Measurements from ENCODE around the gene ADH1A.
"Not testable (repeated sequence)": the region's sequence is repeated elsewhere in the genome, so short reads cannot be mapped to it uniquely, and the experiment has no call there.

Gene ADH1A

DNA sequence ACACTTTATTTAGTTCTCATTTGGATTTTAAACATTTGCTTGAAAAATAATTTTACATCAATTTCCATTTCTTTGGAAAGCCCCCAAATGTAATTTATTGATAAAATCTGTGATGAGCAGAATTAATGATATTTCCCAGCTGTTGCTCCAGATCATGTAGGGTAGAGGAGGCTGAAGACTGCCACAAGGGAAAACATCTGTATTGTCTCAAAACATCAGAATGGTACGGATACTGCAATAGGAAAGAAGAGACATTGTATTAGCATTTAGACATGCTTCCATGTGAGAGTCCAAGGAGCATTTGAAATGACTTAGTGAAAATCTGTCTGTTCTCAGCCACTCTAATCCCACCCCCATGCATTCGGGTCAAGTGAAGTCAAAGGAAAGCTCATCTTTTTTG is 14.4 kb downstream of the ADH1A start:
- DNase-seq: no peak

DNA sequence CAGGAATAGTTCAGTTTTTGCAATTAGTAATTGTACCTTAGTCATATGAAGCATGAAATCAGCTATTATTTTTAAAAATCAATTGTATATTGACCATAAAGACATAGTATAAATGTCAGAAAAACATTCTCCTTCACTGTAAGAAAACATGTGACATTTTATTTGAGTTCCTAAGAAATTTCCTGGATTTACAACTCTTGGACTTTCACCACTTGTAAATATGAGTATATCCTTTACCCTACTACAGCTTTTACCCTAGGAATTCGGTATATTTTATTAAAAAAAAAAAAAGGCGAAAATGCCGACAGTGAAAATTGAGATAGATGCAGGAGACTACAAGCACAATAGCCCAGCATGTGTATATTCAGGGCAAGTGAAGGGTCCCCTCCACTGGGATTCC is 14.9 kb downstream of the ADH1A start:
- no peak for DNase-seq

DNA sequence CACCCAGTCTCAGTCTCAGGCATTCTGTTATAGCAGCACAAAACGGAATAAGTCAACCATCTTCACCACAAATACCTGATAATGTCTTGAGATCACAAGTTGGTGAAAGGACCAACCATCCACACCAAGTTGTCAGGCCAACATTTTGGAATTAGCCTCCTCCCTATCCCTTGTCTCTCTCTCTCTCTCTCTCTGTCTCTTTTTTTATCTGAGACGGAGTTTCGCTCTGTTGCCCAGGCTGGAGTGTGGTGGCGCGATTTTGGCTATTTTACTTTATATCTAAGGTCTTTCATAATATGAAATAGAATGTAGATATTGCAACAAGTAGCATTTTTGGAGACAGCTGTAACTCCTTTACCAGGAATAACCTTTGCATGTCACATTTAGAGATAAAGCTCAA is 15.7 kb downstream of the ADH1A start:
- no peak for DNase-seq

DNA sequence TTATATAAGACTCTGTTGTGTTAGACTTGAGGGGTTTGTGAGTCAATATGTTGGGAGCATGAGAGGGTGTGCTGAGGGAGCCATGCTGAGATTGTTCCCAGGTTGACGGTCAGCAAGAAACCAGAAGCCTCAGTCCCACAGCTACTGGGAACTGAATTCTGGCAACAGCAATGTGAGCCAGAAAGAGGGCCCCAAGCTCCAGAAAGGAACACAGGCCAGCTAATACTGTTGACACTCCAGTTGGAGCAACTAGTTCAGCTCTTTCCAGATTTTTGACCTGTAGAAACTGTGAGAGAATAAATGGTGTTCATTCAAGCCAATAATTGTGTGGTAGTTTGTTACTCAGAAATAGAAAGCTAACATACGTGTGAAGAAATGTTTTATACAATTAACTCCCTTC is 17.1 kb downstream of the ADH1A start:
- no peak for DNase-seq

DNA sequence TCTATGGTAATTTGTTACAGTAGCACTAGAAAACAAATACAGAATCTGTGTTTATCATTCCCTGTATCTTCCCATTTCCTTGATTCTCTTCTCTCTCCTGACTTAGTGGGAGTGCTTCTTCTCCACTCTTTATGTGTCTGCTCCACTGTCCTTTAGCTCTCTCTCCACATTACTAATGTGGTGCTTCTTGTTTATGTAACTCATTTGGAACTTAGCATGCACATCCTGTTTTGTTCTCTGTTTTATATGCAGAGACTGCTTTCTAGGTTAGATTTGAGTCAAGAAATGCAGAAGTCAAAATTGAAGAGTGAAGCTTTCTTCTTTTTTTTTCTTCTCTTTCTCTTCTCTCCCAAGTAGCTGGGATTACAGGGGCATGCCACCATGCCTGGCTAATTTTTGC is 25.9 kb downstream of the ADH1A start:
- no peak for DNase-seq

DNA sequence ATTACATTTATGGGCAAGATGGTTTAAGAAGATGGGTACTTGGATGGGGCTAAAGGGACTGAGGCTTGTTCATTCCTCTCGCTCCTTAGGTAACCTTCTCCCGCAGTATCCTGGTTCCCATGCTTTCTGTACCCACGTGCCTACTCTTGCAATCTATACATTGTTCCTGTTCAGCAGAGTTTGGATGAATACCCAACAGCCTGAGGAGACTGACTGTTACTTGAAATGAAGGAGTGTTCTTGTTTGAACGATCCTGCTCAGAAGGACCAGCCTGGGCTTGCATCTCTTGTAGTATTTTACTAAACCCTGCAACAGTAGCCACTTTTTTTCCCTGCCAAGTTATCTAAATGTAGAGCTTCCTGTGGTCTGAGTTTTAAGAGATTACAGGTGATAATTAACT is 38.0 kb downstream of the ADH1A start:
- no peak for DNase-seq

DNA sequence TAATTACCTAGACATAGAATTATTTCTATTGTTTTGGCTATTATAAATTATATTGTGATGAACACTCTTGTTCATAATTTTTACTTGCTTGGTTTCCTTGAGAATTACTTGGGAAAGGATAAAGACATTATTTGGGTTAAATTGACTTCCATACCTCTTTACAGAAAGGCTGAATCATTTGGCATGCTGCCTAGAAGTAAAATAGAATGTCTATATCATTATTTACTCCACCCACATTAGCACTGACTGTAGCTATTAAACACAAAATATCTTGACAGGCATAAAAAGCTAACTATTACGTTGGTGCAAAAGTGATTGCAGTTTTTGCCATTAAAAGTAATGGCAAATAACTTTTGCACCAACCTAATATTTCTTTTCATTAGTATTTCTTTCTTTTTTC is 42.1 kb downstream of the ADH1A start:
- no peak for DNase-seq

DNA sequence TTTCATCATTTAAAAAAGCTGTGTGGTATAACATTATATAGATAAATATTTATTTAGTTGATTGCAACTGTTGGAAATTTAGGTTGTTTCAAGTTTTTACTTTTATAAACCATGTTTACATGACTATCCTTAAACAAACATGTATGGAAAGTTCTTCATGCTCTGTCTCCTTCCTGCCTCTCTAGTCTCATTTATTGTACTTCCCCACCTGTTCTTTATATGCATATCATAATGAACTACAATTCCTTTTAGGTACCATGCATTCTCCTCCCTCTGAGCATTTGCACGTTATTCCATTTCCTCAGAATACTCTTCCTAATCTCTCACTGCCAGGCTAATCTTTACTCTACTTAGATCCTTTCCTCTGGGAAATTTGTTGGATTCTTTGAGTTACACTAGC is 54.8 kb downstream of the ADH1A start:
- no peak for DNase-seq

DNA sequence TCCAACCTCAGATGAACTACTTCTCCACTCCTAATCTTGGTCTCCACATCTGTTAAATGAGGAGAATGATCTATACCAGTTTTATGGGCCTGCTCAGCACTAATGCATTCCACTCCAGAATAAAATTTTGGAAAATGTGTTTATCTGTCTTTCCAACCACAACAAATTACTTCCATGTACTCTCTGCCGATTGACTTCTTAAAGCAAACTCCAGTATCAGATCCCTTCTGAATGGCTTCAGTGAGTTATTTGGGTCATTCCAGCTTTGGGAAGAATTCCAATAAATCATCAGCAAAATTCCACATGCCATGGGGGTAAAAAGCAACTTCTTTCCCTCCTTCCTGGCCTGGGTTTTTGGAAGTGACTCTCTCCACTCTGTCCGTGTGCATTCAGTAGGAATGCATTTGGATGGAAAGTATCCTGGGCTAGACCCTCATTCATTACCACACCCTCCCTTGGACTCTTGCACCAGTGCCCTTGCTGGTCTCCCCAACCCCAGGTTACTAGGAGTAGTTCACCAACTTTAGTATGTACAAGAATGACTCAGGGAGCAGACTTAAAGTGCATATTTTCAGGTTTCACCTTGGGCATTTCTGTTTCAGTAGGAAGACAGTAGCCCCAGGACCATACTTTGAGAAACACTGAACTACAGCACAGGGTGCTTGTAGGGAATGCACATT is 56.3 kb downstream of the ADH1A start:
- no peak for DNase-seq

DNA sequence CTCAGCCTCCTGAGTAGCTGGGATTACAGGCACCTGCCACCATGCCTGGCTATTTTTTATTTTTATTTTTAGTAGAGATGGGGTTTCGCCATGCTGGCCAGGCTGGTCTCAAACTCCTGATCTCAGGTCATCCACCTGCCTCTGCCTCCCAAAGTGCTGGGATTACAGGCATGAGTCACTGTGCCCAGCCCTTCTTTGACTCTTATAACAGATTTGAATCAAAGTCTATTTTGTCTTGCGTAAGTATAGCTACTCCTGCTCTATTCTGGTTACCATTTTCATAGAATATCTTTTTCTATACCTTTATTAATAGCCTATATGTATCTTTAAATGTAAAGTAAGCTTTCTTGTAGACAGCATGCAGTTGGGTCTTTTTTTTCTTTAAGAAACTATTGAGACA is 57.4 kb downstream of the ADH1A start:
- not testable (repeated sequence) for DNase-seq

DNA sequence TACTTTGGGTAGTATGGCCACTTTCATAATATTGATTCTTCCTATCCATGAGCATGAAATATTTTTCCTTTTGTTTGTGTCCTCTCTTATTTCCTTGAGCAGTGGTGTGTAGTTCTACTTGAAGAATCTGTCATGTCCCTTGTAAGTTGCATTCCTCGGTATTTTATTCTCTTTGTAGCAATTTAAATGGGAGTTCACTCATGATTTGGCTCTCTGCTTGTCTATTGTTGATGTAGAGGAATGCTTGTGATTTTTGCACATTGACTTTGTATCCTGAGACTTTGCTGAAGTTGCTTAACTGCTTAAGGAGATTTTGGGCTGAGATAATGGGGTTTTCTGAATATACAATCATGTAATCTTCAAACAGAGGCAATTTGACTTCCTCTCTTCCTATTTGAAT is 62.1 kb downstream of the ADH1A start:
- DNase-seq: not testable (repeated sequence)

DNA sequence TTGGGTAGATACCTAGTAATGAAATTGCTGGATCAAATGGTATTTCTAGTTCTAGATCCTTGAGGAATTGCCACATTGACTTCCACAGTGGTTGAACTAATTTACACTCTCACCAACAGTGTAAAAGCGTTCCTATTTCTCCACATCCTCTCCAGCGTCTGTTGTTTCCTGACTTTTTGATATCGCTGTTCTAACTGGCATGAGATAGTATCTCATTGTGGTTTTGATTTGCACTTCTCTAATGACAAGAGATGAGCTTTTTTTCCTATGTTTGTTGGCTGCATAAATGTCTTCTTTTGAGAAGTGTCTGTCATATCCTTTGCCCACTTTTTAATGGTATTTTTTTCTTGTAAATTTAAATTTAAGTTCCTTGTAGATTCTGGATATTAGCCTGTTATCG is 63.1 kb downstream of the ADH1A start:
- not testable (repeated sequence) for DNase-seq
